Endothelial cell of umbilical vein (primary cell): ENCODE measurements around the gene SMURF2.

Experiments used
- CTCF ChIP-seq, 2 donors: IDR thresholded peaks; 1 replicate in 1 of 2; 2 replicates in 1 of 2; pipeline ENCODE4 v1.5.1; 2011; ENCODE audit warnings: low read length in 2 of 2, mild to moderate bottlenecking in 2 of 2, moderate library complexity in 2 of 2, control low read depth in 1 of 2, inconsistent platforms in 1 of 2, low read depth in 1 of 2; ENCODE audit not compliant: insufficient read depth in 1 of 2; ENCODE audit errors: extremely low read depth in 1 of 2
- POLR2A ChIP-seq: IDR thresholded peaks from 2 replicates; pipeline ENCODE4 v1.6.1; 2012; ENCODE audit warnings: low read depth, mild to moderate bottlenecking, control low read depth, low read length
- POLR2AphosphoS5 ChIP-seq: IDR thresholded peaks from 2 replicates; pipeline ENCODE4 v1.6.1; 2012; ENCODE audit warnings: low read depth, mild to moderate bottlenecking, control low read depth, low read length, moderate library complexity; ENCODE audit not compliant: insufficient read depth

- TF ChIP-seq POLR2A, result no peak
- no peak for TF ChIP-seq CTCF (IDR thresholded peaks at IDR 0.05; ENCODE audit: extremely low read depth in 1 of 2, insufficient read depth in 1 of 2, low read depth in 1 of 2, low read length in 2 of 2)
- no peak for TF ChIP-seq POLR2AphosphoS5
Measured at GRCh38 chr17:64599827-64600226, 62.3 kb downstream of the SMURF2 start.
